Measurements from ENCODE around the gene CMPK2.

The CMPK2 gene

GRCh38 chr2:6865346-6866274, at the start of gene CMPK2:
Gene CMPK2 (minus strand): TSS chr2:6865907. CDS start chr2:6865696, 211 bp downstream.
- Histone ChIP-seq H3K4me3 (ENCODE audit: low read depth, low read length) (peak within 1 kb of the TSS; percentile 45), H3K27ac (peak within 1 kb of the TSS; percentile 67), H3K9me3 (ENCODE audit: severe bottlenecking) (no peaks in the 10 kb centered on the region), H3K27me3 (ENCODE audit: insufficient read depth, low read depth, severe bottlenecking) (no peaks in the 10 kb centered on the region), H3K36me3 (peaks cover 3% of the 10 kb centered on the region; the same call in 1 of the 2 replicates)
- peak; percentile 46 for TF ChIP-seq CTCF (IDR thresholded peaks at IDR 0.05; ENCODE audit: low read depth, low read length)
- peak; percentile 77 for DNase-seq

- H3K27ac ChIP-seq, result no peak overlapping the region
- no peak for DNase-seq
- no peak for TF ChIP-seq CTCF (IDR thresholded peaks at IDR 0.05; ENCODE audit: low read depth, low read length)
- H3K4me3 ChIP-seq (ENCODE audit: low read depth, low read length), result no peak overlapping the region
- H3K27me3 ChIP-seq (ENCODE audit: insufficient read depth, low read depth, severe bottlenecking), result no peaks in the 10 kb centered on the region
- no peaks in the 10 kb centered on the region for H3K9me3 ChIP-seq (ENCODE audit: severe bottlenecking)
- H3K36me3 ChIP-seq, result peaks cover 7% of the 10 kb centered on the region
Observed at GRCh38 chr2:6915399-6915798, 49.7 kb upstream of the CMPK2 start.

- no peaks in the 10 kb centered on the region for H3K9me3 ChIP-seq (ENCODE audit: severe bottlenecking)
- no peak overlapping the region for H3K4me3 ChIP-seq (ENCODE audit: low read depth, low read length)
- peaks cover 2% of the 10 kb centered on the region; the same call in 1 of the 2 replicates for H3K36me3 ChIP-seq
- DNase-seq, result no peak
- no peaks in the 10 kb centered on the region for H3K27me3 ChIP-seq (ENCODE audit: insufficient read depth, low read depth, severe bottlenecking)
- TF ChIP-seq CTCF (IDR thresholded peaks at IDR 0.05; ENCODE audit: low read depth, low read length), result no peak
- no peak overlapping the region for H3K27ac ChIP-seq
Observed at GRCh38 chr2:6914828-6915227, 49.1 kb upstream of the CMPK2 start.

GRCh38 chr2:6913415-6914157, 47.9 kb upstream of the CMPK2 start:
- no peak for DNase-seq
- Histone ChIP-seq H3K27ac (no peak overlapping the region), H3K4me3 (ENCODE audit: low read depth, low read length) (no peak overlapping the region), H3K36me3 (no peaks in the 10 kb centered on the region), H3K9me3 (ENCODE audit: severe bottlenecking) (no peaks in the 10 kb centered on the region), H3K27me3 (ENCODE audit: insufficient read depth, low read depth, severe bottlenecking) (no peaks in the 10 kb centered on the region)
- TF ChIP-seq CTCF (IDR thresholded peaks at IDR 0.05; ENCODE audit: low read depth, low read length), result no peak

GRCh38 chr2:6911721-6912120, 46.0 kb upstream of the CMPK2 start:
- Histone ChIP-seq H3K36me3 (no peaks in the 10 kb centered on the region), H3K9me3 (ENCODE audit: severe bottlenecking) (no peaks in the 10 kb centered on the region)
- DNase-seq, result no peak

More at GRCh38 chr2:6911721-6912120, 46.0 kb upstream of the CMPK2 start:
- Histone ChIP-seq H3K4me3 (ENCODE audit: low read depth, low read length) (no peak overlapping the region), H3K27ac (no peak overlapping the region), H3K27me3 (ENCODE audit: insufficient read depth, low read depth, severe bottlenecking) (no peaks in the 10 kb centered on the region)
- no peak for TF ChIP-seq CTCF (IDR thresholded peaks at IDR 0.05; ENCODE audit: low read depth, low read length)

Data from WERI-Rb-1 (cell line).